ENCODE results near the gene PTPN21.
"Not testable (repeated sequence)": the region's sequence is repeated elsewhere in the genome, so short reads cannot be mapped to it uniquely, and the experiment has no call there.

The PTPN21 gene

GRCh38 chr14:88551094-88551870 lies 3.5 kb downstream of the PTPN21 start:
- peak overlapping the region; percentile 38; the same call in 1 of the 2 replicates for H3K9ac ChIP-seq (ENCODE audit: low read depth, low read length)
- peaks cover 8% of the 10 kb centered on the region; the same call in 1 of the 2 replicates for H3K27me3 ChIP-seq (ENCODE audit: insufficient read depth, low read length)
- H3K9me3 ChIP-seq (ENCODE audit: insufficient read depth, low read depth, low read length) = no peaks in the 10 kb centered on the region
- peak overlapping the region; percentile 12 for H3K27ac ChIP-seq (ENCODE audit: low read length)
- H3K4me3 ChIP-seq (ENCODE audit: low read length) = peak overlapping the region; percentile 61; the same call in 1 of the 2 replicates
- peaks cover 33% of the 10 kb centered on the region for H3K36me3 ChIP-seq (ENCODE audit: insufficient read depth, low read depth, low read length)
- peaks cover 13% of the 10 kb centered on the region for H3K4me1 ChIP-seq (ENCODE audit: insufficient read depth, low read length)

GRCh38 chr14:88550078-88550477 lies 4.7 kb downstream of the PTPN21 start:
- Histone ChIP-seq H3K4me3 (ENCODE audit: low read length) (no peak overlapping the region), H3K9ac (ENCODE audit: low read depth, low read length) (no peak overlapping the region), H3K27me3 (ENCODE audit: insufficient read depth, low read length) (peaks cover 8% of the 10 kb centered on the region; the same call in 1 of the 2 replicates), H3K9me3 (ENCODE audit: insufficient read depth, low read depth, low read length) (no peaks in the 10 kb centered on the region), H3K4me1 (ENCODE audit: insufficient read depth, low read length) (peaks cover 6% of the 10 kb centered on the region; the same call in 1 of the 2 replicates), H3K27ac (ENCODE audit: low read length) (no peak overlapping the region), H3K36me3 (ENCODE audit: insufficient read depth, low read depth, low read length) (peaks cover 38% of the 10 kb centered on the region)

- Histone ChIP-seq H3K9me3 (ENCODE audit: insufficient read depth, low read depth, low read length) (no peaks in the 10 kb centered on the region), H3K27me3 (ENCODE audit: insufficient read depth, low read length) (no peaks in the 10 kb centered on the region; the same call in 1 of the 2 replicates), H3K9ac (ENCODE audit: low read depth, low read length) (no peak overlapping the region), H3K4me1 (ENCODE audit: insufficient read depth, low read length) (0 out of 2 replicates have a peak, but pooled peaks cover under 1% of the 10 kb centered on the region), H3K36me3 (ENCODE audit: insufficient read depth, low read depth, low read length) (peaks cover 44% of the 10 kb centered on the region), H3K4me3 (ENCODE audit: low read length) (no peak overlapping the region), H3K27ac (ENCODE audit: low read length) (no peak overlapping the region)
Observed at GRCh38 chr14:88547386-88547780, 7.4 kb downstream of the PTPN21 start.

GRCh38 chr14:88546621-88547385 lies 8.0 kb downstream of the PTPN21 start:
- Histone ChIP-seq H3K9me3 (ENCODE audit: insufficient read depth, low read depth, low read length) (no peaks in the 10 kb centered on the region), H3K4me1 (ENCODE audit: insufficient read depth, low read length) (no peaks in the 10 kb centered on the region), H3K9ac (ENCODE audit: low read depth, low read length) (no peak overlapping the region), H3K36me3 (ENCODE audit: insufficient read depth, low read depth, low read length) (peaks cover 44% of the 10 kb centered on the region), H3K27me3 (ENCODE audit: insufficient read depth, low read length) (no peaks in the 10 kb centered on the region; the same call in 1 of the 2 replicates), H3K27ac (ENCODE audit: low read length) (no peak overlapping the region), H3K4me3 (ENCODE audit: low read length) (no peak overlapping the region)

GRCh38 chr14:88545256-88545655 lies 9.6 kb downstream of the PTPN21 start:
- no peak overlapping the region for H3K4me3 ChIP-seq (ENCODE audit: low read length)
- peaks cover 44% of the 10 kb centered on the region for H3K36me3 ChIP-seq (ENCODE audit: insufficient read depth, low read depth, low read length)

GRCh38 chr14:88542857-88543795 lies 11.7 kb downstream of the PTPN21 start:
- no peak overlapping the region for H3K27ac ChIP-seq (ENCODE audit: low read length)
- no peaks in the 10 kb centered on the region for H3K9me3 ChIP-seq (ENCODE audit: insufficient read depth, low read depth, low read length)
- no peak overlapping the region for H3K9ac ChIP-seq (ENCODE audit: low read depth, low read length)
- no peaks in the 10 kb centered on the region for H3K27me3 ChIP-seq (ENCODE audit: insufficient read depth, low read length)
- H3K4me3 ChIP-seq (ENCODE audit: low read length) = no peak overlapping the region
- no peaks in the 10 kb centered on the region for H3K4me1 ChIP-seq (ENCODE audit: insufficient read depth, low read length)
- H3K36me3 ChIP-seq (ENCODE audit: insufficient read depth, low read depth, low read length) = peaks cover 26% of the 10 kb centered on the region

More at GRCh38 chr14:88545256-88545655, 9.6 kb downstream of the PTPN21 start:
- Histone ChIP-seq H3K27me3 (ENCODE audit: insufficient read depth, low read length) (no peaks in the 10 kb centered on the region), H3K9me3 (ENCODE audit: insufficient read depth, low read depth, low read length) (no peaks in the 10 kb centered on the region), H3K27ac (ENCODE audit: low read length) (no peak overlapping the region), H3K4me1 (ENCODE audit: insufficient read depth, low read length) (no peaks in the 10 kb centered on the region), H3K9ac (ENCODE audit: low read depth, low read length) (no peak overlapping the region)

GRCh38 chr14:88541324-88541723 lies 13.5 kb downstream of the PTPN21 start:
- H3K4me3 ChIP-seq (ENCODE audit: low read length) = no peak overlapping the region
- H3K27me3 ChIP-seq (ENCODE audit: insufficient read depth, low read length) = no peaks in the 10 kb centered on the region
- H3K4me1 ChIP-seq (ENCODE audit: insufficient read depth, low read length) = no peaks in the 10 kb centered on the region
- no peak overlapping the region for H3K9ac ChIP-seq (ENCODE audit: low read depth, low read length)
- no peaks in the 10 kb centered on the region for H3K9me3 ChIP-seq (ENCODE audit: insufficient read depth, low read depth, low read length)
- peaks cover 13% of the 10 kb centered on the region for H3K36me3 ChIP-seq (ENCODE audit: insufficient read depth, low read depth, low read length)
- H3K27ac ChIP-seq (ENCODE audit: low read length) = no peak overlapping the region

- Histone ChIP-seq H3K36me3 (ENCODE audit: insufficient read depth, low read depth, low read length) (peaks cover 30% of the 10 kb centered on the region), H3K9me3 (ENCODE audit: insufficient read depth, low read depth, low read length) (no peaks in the 10 kb centered on the region), H3K27ac (ENCODE audit: low read length) (no peak overlapping the region), H3K4me1 (ENCODE audit: insufficient read depth, low read length) (no peaks in the 10 kb centered on the region), H3K27me3 (ENCODE audit: insufficient read depth, low read length) (no peaks in the 10 kb centered on the region), H3K9ac (ENCODE audit: low read depth, low read length) (no peak overlapping the region), H3K4me3 (ENCODE audit: low read length) (no peak overlapping the region)
Observed at GRCh38 chr14:88535813-88536212, 19.0 kb downstream of the PTPN21 start.

GRCh38 chr14:88535149-88535548 lies 19.7 kb downstream of the PTPN21 start:
- Histone ChIP-seq H3K4me1 (ENCODE audit: insufficient read depth, low read length) (no peaks in the 10 kb centered on the region), H3K4me3 (ENCODE audit: low read length) (no peak overlapping the region), H3K9me3 (ENCODE audit: insufficient read depth, low read depth, low read length) (no peaks in the 10 kb centered on the region), H3K27me3 (ENCODE audit: insufficient read depth, low read length) (no peaks in the 10 kb centered on the region), H3K36me3 (ENCODE audit: insufficient read depth, low read depth, low read length) (peaks cover 30% of the 10 kb centered on the region), H3K27ac (ENCODE audit: low read length) (no peak overlapping the region), H3K9ac (ENCODE audit: low read depth, low read length) (no peak overlapping the region)

- H3K36me3 ChIP-seq (ENCODE audit: insufficient read depth, low read depth, low read length) = peaks cover 30% of the 10 kb centered on the region
- H3K4me1 ChIP-seq (ENCODE audit: insufficient read depth, low read length) = no peaks in the 10 kb centered on the region
- no peaks in the 10 kb centered on the region for H3K27me3 ChIP-seq (ENCODE audit: insufficient read depth, low read length)
Observed at GRCh38 chr14:88533064-88533602, 21.7 kb downstream of the PTPN21 start.

GRCh38 chr14:88529889-88530288 lies 24.9 kb downstream of the PTPN21 start:
- H3K36me3 ChIP-seq (ENCODE audit: insufficient read depth, low read depth, low read length) = peaks cover 14% of the 10 kb centered on the region
- H3K9me3 ChIP-seq (ENCODE audit: insufficient read depth, low read depth, low read length); H3K4me1 ChIP-seq (ENCODE audit: insufficient read depth, low read length); H3K9ac ChIP-seq (ENCODE audit: low read depth, low read length); H3K4me3 ChIP-seq (ENCODE audit: low read length); H3K27ac ChIP-seq (ENCODE audit: low read length); H3K27me3 ChIP-seq (ENCODE audit: insufficient read depth, low read length): not testable (repeated sequence)

More at GRCh38 chr14:88533064-88533602, 21.7 kb downstream of the PTPN21 start:
- no peak overlapping the region for H3K9ac ChIP-seq (ENCODE audit: low read depth, low read length)
- H3K9me3 ChIP-seq (ENCODE audit: insufficient read depth, low read depth, low read length) = no peaks in the 10 kb centered on the region
- no peak overlapping the region for H3K4me3 ChIP-seq (ENCODE audit: low read length)
- H3K27ac ChIP-seq (ENCODE audit: low read length) = no peak overlapping the region
